GM23338 (cell line): Measurements from ENCODE around the gene AXL. TPM values are rescaled to one million over a fixed set of nuclear protein-coding genes. Genes with fewer than 3 reads are reported as not detected.

Experiments
- ATAC-seq: fragments of 200-7000 bp; cut with Tn5 transposase; 3 replicates; pipeline ENCODE4 v1.9.1; 2020
- DNase-seq: peaks from one replicate; pipeline ENCODE4 v3.0.0-alpha.2; 2015; ENCODE audit warnings: low spot score
- H2AFZ ChIP-seq: fragments of 200-600 bp; sonication (generic); 2 replicates; pipeline ENCODE4 v1.8.0; 2016; ENCODE audit warnings: antibody characterized with exemption, mild to moderate bottlenecking, moderate library complexity
- H3F3A ChIP-seq: fragments of 200-600 bp; sonication (generic); replicated peaks from 2 replicates; pipeline ENCODE4 v1.8.0; 2017; ENCODE audit warnings: antibody characterized with exemption, mixed run types, low read depth
- H3K27ac ChIP-seq: fragments of 200-600 bp; sonication (generic); 2 replicates; pipeline ENCODE4 v1.6.1; 2016; ENCODE audit warnings: low read depth
- H3K27me3 ChIP-seq: fragments of 200-600 bp; sonication (generic); 2 replicates; pipeline ENCODE4 v1.8.0; 2016; ENCODE audit warnings: mild to moderate bottlenecking, mixed run types, moderate library complexity; ENCODE audit not compliant: insufficient read depth
- H3K36me3 ChIP-seq: fragments of 200-600 bp; sonication (generic); 2 replicates; pipeline ENCODE4 v1.8.0; 2016; ENCODE audit warnings: mild to moderate bottlenecking; ENCODE audit not compliant: insufficient read depth
- H3K4me1 ChIP-seq: fragments of 200-600 bp; sonication (generic); 2 replicates; pipeline ENCODE4 v1.8.0; 2016; ENCODE audit warnings: mild to moderate bottlenecking, moderate library complexity; ENCODE audit not compliant: insufficient read depth
- H3K4me2 ChIP-seq: fragments of 200-600 bp; sonication (generic); 2 replicates; pipeline ENCODE4 v1.7.1; 2017; ENCODE audit warnings: mixed run types
- H3K4me3 ChIP-seq: fragments of 200-600 bp; sonication (generic); 2 replicates; pipeline ENCODE4 v1.6.1; 2016; ENCODE audit warnings: mixed run types
- H3K79me2 ChIP-seq: fragments of 200-600 bp; sonication (generic); replicated peaks from 2 replicates; pipeline ENCODE4 v1.8.0; 2017; ENCODE audit warnings: mild to moderate bottlenecking; ENCODE audit not compliant: insufficient read depth
- H3K9me2 ChIP-seq: fragments of 200-600 bp; sonication (generic); 2 replicates; pipeline ENCODE4 v1.8.0; 2017; ENCODE audit not compliant: insufficient read depth
- H4K20me1 ChIP-seq: fragments of 200-600 bp; sonication (generic); replicated peaks from 2 replicates; pipeline ENCODE4 v1.8.0; 2017; ENCODE audit warnings: mild to moderate bottlenecking; ENCODE audit not compliant: insufficient read depth
- H3K27ac Mint-ChIP-seq: 2 replicates; pipeline ENCODE4 v1.8.0; 2020; ENCODE audit warnings: inconsistent platforms, mild to moderate bottlenecking, moderate library complexity, mixed read lengths
- H3K27me3 Mint-ChIP-seq: 3 replicates; pipeline ENCODE4 v1.8.0; 2022; ENCODE audit warnings: low read depth, mild to moderate bottlenecking, moderate library complexity, mixed read lengths, inconsistent platforms; ENCODE audit not compliant: insufficient read depth, poor library complexity
- H3K36me3 Mint-ChIP-seq: 3 replicates; pipeline ENCODE4 v1.8.0; 2021; ENCODE audit warnings: low read depth, mild to moderate bottlenecking, inconsistent platforms, moderate library complexity, mixed read lengths
- H3K4me1 Mint-ChIP-seq: 3 replicates; pipeline ENCODE4 v1.8.0; 2020; ENCODE audit warnings: mild to moderate bottlenecking, inconsistent platforms, mixed read lengths
- H3K4me3 Mint-ChIP-seq: 3 replicates; pipeline ENCODE4 v1.8.0; 2021; ENCODE audit warnings: moderate library complexity, mild to moderate bottlenecking, inconsistent platforms, mixed read lengths
- H3K9me3 Mint-ChIP-seq: 3 replicates; pipeline ENCODE4 v1.8.0; 2020; ENCODE audit warnings: moderate library complexity, mild to moderate bottlenecking, inconsistent platforms, mixed read lengths
- CREB1 ChIP-seq: fragments of 250-450 bp; sonication (Bioruptor Pico); IDR thresholded peaks from 2 replicates; pipeline ENCODE4 v1.5.0; 2020; ENCODE audit warnings: low read depth, mild to moderate bottlenecking, moderate library complexity
- ETS1 ChIP-seq: IDR thresholded peaks from 2 replicates; pipeline ENCODE4 v1.6.1; 2016; ENCODE audit warnings: antibody characterized with exemption
- EZH2phosphoT487 ChIP-seq: fragments of 200-600 bp; sonication (generic); IDR thresholded peaks from one replicate; pipeline ENCODE4 v1.8.1; 2018; ENCODE audit warnings: antibody characterized with exemption; ENCODE audit not compliant: unreplicated experiment
- REST ChIP-seq: IDR thresholded peaks from one replicate; pipeline ENCODE4 v1.6.1; 2018; ENCODE audit warnings: antibody characterized with exemption; ENCODE audit not compliant: unreplicated experiment
- ZNF114 ChIP-seq: fragments of 250-450 bp; sonication (Bioruptor Pico); IDR thresholded peaks from 2 replicates; pipeline ENCODE4 v1.5.0; 2020; ENCODE audit warnings: mild to moderate bottlenecking, moderate library complexity
- ZNF331 ChIP-seq: fragments of 250-450 bp; sonication (Bioruptor Pico); IDR thresholded peaks from 2 replicates; pipeline ENCODE4 v1.5.0; 2020; ENCODE audit warnings: low read depth, mild to moderate bottlenecking, moderate library complexity
- polyA plus RNA-seq: library from polyadenylated mRNA; unstranded; fragments of >200 nt; fragmentation: Nextera tagmentation; extraction: Ambion mirVana; gene quantifications from 2 replicates; pipeline ENCODE4 v1.2.1, GENCODE V29; 2016
- total RNA-seq: library from RNA; depleted of rRNA; stranded (reverse); fragments of >200 nt; shearing (Covaris generic); gene quantifications from 2 replicates; pipeline ENCODE4 v1.2.3, GENCODE V29; 2014
- TF ChIP-seq, protein P1 (sequence below), 2 experiments: fragments of 200-600 bp in 1 of 2; sonication (generic) in 1 of 2; conservative IDR thresholded peaks; 2 replicates each; pipeline versions ENCODE4 v1.5.1 to v1.6.1; 2016 to 2017; ENCODE audit warnings: antibody characterized with exemption in 2 of 2, low read depth in 2 of 2, mild to moderate bottlenecking in 2 of 2, moderate library complexity in 1 of 2
- TF ChIP-seq, protein P2 (sequence below): fragments of 250-450 bp; sonication (Bioruptor Pico); IDR thresholded peaks from 2 replicates; pipeline ENCODE4 v1.5.0; 2020; ENCODE audit warnings: mild to moderate bottlenecking, moderate library complexity

Gene AXL
- total and polyA plus RNA-seq, 2 experiments from 2014 or later = 9.0 to 28.4 TPM

DNA sequence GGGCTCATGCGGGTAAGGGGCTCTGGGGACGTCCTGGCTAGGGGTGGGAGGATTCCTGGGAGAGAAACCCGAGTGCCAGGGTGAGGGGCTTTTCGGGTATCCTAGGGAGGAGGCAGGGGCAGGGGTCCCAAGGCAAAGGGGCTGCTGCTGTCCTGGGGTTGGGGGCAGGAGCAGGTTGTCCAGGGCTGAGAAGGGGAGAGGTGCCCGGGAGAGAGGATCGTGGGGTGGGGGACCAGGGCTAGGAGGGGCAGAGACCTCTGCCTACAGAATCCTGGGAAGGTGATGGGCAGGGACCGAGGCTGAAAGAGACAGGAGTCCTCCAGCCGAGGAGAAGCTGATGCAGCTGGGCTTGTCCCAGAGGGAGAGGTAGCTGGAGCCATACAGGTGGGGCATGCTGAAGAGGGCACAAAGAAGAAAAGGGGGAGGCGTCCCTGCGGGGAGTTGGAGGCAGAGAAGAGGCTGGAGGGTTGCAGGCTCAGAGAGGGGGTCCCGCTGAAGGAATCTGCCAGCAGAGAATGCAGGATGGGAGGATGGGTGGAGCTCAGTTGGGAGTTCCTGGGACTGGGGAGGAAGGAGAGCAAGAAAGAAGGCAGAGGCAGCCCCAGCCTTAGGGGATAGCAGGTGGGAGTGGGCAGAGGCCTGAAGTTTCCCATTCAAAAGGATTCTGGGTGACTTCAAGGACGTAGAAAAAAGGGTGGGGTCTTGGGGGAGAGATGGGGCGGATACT lies 25.4 kb upstream of the AXL start (continued):
- no peak for TF ChIP-seq REST
- no peak for TF ChIP-seq EZH2phosphoT487
- no peak for TF ChIP-seq ZNF331 (CRISPR knock-in tag)
- no peak for TF ChIP-seq CREB1 (CRISPR knock-in tag)
- no peak for TF ChIP-seq ETS1
- TF ChIP-seq, protein P1, sequence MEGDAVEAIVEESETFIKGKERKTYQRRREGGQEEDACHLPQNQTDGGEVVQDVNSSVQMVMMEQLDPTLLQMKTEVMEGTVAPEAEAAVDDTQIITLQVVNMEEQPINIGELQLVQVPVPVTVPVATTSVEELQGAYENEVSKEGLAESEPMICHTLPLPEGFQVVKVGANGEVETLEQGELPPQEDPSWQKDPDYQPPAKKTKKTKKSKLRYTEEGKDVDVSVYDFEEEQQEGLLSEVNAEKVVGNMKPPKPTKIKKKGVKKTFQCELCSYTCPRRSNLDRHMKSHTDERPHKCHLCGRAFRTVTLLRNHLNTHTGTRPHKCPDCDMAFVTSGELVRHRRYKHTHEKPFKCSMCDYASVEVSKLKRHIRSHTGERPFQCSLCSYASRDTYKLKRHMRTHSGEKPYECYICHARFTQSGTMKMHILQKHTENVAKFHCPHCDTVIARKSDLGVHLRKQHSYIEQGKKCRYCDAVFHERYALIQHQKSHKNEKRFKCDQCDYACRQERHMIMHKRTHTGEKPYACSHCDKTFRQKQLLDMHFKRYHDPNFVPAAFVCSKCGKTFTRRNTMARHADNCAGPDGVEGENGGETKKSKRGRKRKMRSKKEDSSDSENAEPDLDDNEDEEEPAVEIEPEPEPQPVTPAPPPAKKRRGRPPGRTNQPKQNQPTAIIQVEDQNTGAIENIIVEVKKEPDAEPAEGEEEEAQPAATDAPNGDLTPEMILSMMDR (conservative IDR thresholded peaks at IDR 0.05; ENCODE audit: low read depth in 2 of 2) = no peak

- Histone ChIP-seq H3K27ac (peak overlapping the region; percentile 90; the same call in 1 of the 2 replicates), H3K79me2 (peaks cover 69% of the 10 kb centered on the region), H3K36me3 (peaks cover 22% of the 10 kb centered on the region), H3F3A (peaks cover 28% of the 10 kb centered on the region), H3K9me2 (no peaks in the 10 kb centered on the region), H3K4me3 (peak overlapping the region; percentile 96), H2AFZ (no peak overlapping the region), H4K20me1 (peaks cover 22% of the 10 kb centered on the region), H3K4me2 (peak overlapping the region; percentile 97), H3K4me1 (peaks cover 42% of the 10 kb centered on the region), H3K27me3 (no peaks in the 10 kb centered on the region)
- H3K36me3 Mint-ChIP-seq = peaks cover 54% of the 10 kb centered on the region
- peaks cover 62% of the 10 kb centered on the region for H3K4me1 Mint-ChIP-seq
- peaks cover 19% of the 10 kb centered on the region for H3K27me3 Mint-ChIP-seq
- peaks cover 4% of the 10 kb centered on the region; the same call in 1 of the 3 replicates for H3K9me3 Mint-ChIP-seq
- peak overlapping the region; percentile 93 for H3K4me3 Mint-ChIP-seq
- ATAC-seq (no peak), DNase-seq (peak; percentile 56)
- H3K27ac Mint-ChIP-seq = peak overlapping the region; percentile 79
- TF ChIP-seq ZNF114 (CRISPR knock-in tag) (no peak), CREB1 (CRISPR knock-in tag) (no peak), EZH2phosphoT487 (no peak)
- TF ChIP-seq, protein P2, sequence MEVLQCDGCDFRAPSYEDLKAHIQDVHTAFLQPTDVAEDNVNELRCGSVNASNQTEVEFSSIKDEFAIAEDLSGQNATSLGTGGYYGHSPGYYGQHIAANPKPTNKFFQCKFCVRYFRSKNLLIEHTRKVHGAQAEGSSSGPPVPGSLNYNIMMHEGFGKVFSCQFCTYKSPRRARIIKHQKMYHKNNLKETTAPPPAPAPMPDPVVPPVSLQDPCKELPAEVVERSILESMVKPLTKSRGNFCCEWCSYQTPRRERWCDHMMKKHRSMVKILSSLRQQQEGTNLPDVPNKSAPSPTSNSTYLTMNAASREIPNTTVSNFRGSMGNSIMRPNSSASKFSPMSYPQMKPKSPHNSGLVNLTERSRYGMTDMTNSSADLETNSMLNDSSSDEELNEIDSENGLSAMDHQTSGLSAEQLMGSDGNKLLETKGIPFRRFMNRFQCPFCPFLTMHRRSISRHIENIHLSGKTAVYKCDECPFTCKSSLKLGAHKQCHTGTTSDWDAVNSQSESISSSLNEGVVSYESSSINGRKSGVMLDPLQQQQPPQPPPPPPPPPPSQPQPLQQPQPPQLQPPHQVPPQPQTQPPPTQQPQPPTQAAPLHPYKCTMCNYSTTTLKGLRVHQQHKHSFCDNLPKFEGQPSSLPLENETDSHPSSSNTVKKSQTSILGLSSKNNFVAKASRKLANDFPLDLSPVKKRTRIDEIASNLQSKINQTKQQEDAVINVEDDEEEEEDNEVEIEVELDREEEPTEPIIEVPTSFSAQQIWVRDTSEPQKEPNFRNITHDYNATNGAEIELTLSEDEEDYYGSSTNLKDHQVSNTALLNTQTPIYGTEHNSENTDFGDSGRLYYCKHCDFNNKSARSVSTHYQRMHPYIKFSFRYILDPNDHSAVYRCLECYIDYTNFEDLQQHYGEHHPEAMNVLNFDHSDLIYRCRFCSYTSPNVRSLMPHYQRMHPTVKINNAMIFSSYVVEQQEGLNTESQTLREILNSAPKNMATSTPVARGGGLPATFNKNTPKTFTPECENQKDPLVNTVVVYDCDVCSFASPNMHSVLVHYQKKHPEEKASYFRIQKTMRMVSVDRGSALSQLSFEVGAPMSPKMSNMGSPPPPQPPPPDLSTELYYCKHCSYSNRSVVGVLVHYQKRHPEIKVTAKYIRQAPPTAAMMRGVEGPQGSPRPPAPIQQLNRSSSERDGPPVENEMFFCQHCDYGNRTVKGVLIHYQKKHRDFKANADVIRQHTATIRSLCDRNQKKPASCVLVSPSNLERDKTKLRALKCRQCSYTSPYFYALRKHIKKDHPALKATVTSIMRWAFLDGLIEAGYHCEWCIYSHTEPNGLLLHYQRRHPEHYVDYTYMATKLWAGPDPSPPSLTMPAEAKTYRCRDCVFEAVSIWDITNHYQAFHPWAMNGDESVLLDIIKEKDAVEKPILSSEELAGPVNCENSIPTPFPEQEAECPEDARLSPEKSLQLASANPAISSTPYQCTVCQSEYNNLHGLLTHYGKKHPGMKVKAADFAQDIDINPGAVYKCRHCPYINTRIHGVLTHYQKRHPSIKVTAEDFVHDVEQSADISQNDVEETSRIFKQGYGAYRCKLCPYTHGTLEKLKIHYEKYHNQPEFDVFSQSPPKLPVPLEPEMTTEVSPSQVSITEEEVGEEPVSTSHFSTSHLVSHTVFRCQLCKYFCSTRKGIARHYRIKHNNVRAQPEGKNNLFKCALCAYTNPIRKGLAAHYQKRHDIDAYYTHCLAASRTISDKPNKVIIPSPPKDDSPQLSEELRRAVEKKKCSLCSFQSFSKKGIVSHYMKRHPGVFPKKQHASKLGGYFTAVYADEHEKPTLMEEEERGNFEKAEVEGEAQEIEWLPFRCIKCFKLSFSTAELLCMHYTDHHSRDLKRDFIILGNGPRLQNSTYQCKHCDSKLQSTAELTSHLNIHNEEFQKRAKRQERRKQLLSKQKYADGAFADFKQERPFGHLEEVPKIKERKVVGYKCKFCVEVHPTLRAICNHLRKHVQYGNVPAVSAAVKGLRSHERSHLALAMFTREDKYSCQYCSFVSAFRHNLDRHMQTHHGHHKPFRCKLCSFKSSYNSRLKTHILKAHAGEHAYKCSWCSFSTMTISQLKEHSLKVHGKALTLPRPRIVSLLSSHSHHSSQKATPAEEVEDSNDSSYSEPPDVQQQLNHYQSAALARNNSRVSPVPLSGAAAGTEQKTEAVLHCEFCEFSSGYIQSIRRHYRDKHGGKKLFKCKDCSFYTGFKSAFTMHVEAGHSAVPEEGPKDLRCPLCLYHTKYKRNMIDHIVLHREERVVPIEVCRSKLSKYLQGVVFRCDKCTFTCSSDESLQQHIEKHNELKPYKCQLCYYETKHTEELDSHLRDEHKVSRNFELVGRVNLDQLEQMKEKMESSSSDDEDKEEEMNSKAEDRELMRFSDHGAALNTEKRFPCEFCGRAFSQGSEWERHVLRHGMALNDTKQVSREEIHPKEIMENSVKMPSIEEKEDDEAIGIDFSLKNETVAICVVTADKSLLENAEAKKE (CRISPR knock-in tag) = no peak
- TF ChIP-seq, protein P1 (conservative IDR thresholded peaks at IDR 0.05; ENCODE audit: low read depth in 2 of 2) = no peak
These were observed 24.9 kb upstream of the AXL start for GRCh38 chr19:41194157-41194552.
